Activated CD8-positive, alpha-beta T cell treated with anti-CD3 and anti-CD28 coated beads for 36 hours (primary cell): ENCODE results near the gene PDZD2. TPM values are rescaled to one million over a fixed set of nuclear protein-coding genes. Genes with fewer than 3 reads are reported as not detected.

ENCODE experiments used
- ATAC-seq: fragments of 200-7000 bp; cut with Tn5 transposase; one replicate; pipeline ENCODE4 v1.10.0; 2021; ENCODE audit warnings: mild to moderate bottlenecking, moderate library complexity
- CTCF ChIA-PET: fragments of 350-600 bp; sonication (Branson Sonifier 250); formaldehyde crosslinking; loops from one replicate; lab custom pipeline; 2021; ENCODE audit warnings: antibody characterized with exemption; lab: Charles Lee
- POLR2A ChIA-PET: fragments of 350-600 bp; sonication (Branson Sonifier 250); formaldehyde crosslinking; loops from one replicate; lab custom pipeline; 2021; ENCODE audit warnings: antibody characterized with exemption; lab: Charles Lee
- DNase-seq: peaks from one replicate; pipeline ENCODE4 v3.0.0-alpha.2; 2020
- H3K27ac Mint-ChIP-seq: one replicate; pipeline ENCODE4 v1.8.0; 2021; ENCODE audit warnings: mild to moderate bottlenecking, mixed read lengths
- H3K27me3 Mint-ChIP-seq: one replicate; pipeline ENCODE4 v1.8.0; 2021; ENCODE audit warnings: mixed read lengths
- H3K36me3 Mint-ChIP-seq: one replicate; pipeline ENCODE4 v1.8.0; 2021; ENCODE audit warnings: low read depth, mixed read lengths
- H3K4me1 Mint-ChIP-seq: one replicate; pipeline ENCODE4 v1.8.0; 2021; ENCODE audit warnings: low read depth, mixed read lengths
- H3K4me3 Mint-ChIP-seq: one replicate; pipeline ENCODE4 v1.8.0; 2021; ENCODE audit warnings: mild to moderate bottlenecking, moderate library complexity, mixed read lengths
- H3K9me3 Mint-ChIP-seq: one replicate; pipeline ENCODE4 v1.8.0; 2021; ENCODE audit warnings: mixed read lengths
- intact Hi-C: fragments of 100-400 bp; cut with micrococcal nuclease; formaldehyde crosslinking; loops from one replicate; pipeline ENCODE4 v1.10.0; 2022
- total RNA-seq, 2 experiments: library from RNA; stranded (reverse); gene quantifications; one replicate each; pipeline ENCODE4 v1.2.3, GENCODE V29; 2021
- TF ChIP-seq, protein P1 (sequence below): fragments of 200-600 bp; IDR thresholded peaks from one replicate; pipeline ENCODE4 v1.8.0; 2022; ENCODE audit warnings: antibody characterized with exemption, mild to moderate bottlenecking

Gene PDZD2
- total RNA-seq, 2 experiments from 2014 or later: not detected

DNA sequence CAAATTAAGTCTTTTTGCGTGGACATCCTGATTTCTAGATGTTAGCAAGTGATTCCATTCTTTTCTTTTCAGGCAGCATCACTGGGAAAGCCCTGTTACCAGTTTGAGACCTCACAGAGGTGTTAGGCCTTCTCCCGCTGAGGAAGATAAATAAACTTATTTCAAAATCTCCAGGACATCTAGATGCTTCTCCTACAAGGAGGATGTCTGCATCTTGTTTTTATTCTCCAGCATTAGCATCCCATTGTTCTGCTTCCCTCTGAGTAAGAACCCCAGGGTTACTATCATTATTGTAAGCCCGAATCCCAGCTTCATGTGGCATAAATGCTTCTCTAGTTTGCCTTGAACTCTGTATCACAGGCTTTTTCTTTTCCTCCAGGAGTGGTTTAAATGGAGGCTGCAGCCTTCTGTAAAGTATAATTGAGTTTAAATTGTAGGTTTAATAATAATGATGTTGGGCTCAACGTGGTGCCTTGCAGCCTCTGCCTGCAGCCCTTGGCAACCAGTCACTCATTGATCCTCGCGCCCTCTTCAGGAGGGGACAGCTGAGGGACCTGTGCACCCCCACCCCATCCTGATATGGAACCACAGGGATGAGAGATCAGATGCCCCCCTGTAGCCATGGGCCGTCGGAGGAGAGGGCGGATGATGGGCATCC, 114.9 kb downstream of the PDZD2 start:
- no peak for DNase-seq
- TF ChIP-seq, protein P1, sequence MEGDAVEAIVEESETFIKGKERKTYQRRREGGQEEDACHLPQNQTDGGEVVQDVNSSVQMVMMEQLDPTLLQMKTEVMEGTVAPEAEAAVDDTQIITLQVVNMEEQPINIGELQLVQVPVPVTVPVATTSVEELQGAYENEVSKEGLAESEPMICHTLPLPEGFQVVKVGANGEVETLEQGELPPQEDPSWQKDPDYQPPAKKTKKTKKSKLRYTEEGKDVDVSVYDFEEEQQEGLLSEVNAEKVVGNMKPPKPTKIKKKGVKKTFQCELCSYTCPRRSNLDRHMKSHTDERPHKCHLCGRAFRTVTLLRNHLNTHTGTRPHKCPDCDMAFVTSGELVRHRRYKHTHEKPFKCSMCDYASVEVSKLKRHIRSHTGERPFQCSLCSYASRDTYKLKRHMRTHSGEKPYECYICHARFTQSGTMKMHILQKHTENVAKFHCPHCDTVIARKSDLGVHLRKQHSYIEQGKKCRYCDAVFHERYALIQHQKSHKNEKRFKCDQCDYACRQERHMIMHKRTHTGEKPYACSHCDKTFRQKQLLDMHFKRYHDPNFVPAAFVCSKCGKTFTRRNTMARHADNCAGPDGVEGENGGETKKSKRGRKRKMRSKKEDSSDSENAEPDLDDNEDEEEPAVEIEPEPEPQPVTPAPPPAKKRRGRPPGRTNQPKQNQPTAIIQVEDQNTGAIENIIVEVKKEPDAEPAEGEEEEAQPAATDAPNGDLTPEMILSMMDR: no peak
- H3K27me3 Mint-ChIP-seq: no peaks in the 10 kb centered on the region
- no peaks in the 10 kb centered on the region for H3K9me3 Mint-ChIP-seq
- H3K4me1 Mint-ChIP-seq: no peaks in the 10 kb centered on the region
- ChIA-PET POLR2A (no interaction called here), CTCF (no interaction called here)
- H3K36me3 Mint-ChIP-seq: no peaks in the 10 kb centered on the region
- no peak overlapping the region for H3K27ac Mint-ChIP-seq
- no peak overlapping the region for H3K4me3 Mint-ChIP-seq
- no peak for ATAC-seq
- intact Hi-C loops: no loop called here

DNA sequence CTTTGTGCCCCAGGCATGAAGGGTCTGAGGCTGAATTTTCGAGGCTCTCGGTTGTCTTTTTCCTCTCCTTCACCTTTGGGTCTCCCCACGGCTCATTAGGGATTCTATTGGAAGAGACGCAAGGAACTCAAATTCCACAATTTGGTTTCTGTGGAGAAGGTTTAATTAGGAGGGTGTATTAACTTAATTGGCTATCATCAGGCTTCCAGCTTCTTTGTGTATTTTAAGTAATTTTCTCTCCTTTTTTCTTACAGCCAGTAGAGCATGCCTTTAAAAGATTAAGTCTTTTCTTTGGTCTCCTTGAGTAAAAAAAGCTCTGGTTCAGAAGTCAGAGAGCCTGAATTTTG, 115.4 kb downstream of the PDZD2 start:
- Mint-ChIP-seq H3K4me1 (no peaks in the 10 kb centered on the region), H3K36me3 (no peaks in the 10 kb centered on the region), H3K4me3 (no peak overlapping the region), H3K27me3 (no peaks in the 10 kb centered on the region), H3K9me3 (no peaks in the 10 kb centered on the region), H3K27ac (no peak overlapping the region)
- intact Hi-C loops: no loop called here
- ChIA-PET POLR2A (no interaction called here), CTCF (no interaction called here)
- DNase-seq (no peak), ATAC-seq (no peak)
- TF ChIP-seq, protein P1: no peak

DNA sequence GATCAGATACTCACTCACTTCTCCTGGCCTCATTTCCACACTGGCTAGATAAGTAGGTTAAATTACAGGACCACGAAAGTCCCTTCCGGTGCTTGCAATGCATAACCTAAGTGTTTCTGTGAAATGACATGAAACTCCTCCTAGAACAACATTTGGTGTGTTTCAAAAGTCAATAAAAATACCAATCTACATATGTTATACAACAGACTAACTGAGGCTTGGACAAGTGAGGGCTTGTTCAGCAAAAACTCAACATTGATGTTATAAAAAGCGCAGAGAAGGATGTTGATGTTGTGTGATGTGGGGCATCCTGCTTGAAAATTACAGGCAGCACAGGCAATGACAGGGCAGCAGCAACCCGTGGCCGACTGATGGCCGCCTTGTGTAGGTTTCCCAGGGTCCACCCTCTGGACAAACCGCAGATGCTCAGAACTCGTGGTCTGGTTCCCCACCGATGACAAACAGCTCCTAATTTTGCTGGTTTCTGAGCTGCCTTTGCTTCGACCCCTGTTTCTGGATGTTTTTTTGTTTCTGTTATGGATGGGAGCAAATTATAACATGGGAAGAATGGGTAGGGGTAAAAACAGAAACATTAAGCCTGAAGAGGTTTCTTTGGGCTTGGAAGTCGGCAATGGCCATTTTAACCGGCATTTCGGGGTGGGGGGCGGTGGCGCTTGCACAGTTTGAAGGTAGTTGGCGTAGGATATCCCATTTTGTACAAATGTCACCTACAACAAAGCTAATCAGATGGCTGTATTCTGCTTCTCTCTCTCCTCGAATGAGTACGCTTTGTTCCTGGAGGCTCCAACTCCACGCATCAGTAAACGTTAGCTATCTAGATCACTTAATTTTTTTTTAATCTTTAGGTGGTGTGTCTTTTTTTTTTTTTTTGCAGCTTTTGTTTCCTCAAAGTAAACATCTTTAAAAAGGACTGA, 116.1 kb downstream of the PDZD2 start:
- Mint-ChIP-seq H3K9me3 (no peaks in the 10 kb centered on the region), H3K27ac (no peak overlapping the region), H3K4me1 (no peaks in the 10 kb centered on the region), H3K36me3 (no peaks in the 10 kb centered on the region), H3K4me3 (no peak overlapping the region), H3K27me3 (no peaks in the 10 kb centered on the region)
- POLR2A ChIA-PET: interaction anchor here (1.0 kb wide), 1 partner anchor 15 kb away, joined by 3 read pairs; no protein-coding TSS in a partner anchor
- CTCF ChIA-PET: no interaction called here
- intact Hi-C loops: no loop called here
- TF ChIP-seq, protein P1: no peak
- ATAC-seq (no peak), DNase-seq (no peak)

DNA sequence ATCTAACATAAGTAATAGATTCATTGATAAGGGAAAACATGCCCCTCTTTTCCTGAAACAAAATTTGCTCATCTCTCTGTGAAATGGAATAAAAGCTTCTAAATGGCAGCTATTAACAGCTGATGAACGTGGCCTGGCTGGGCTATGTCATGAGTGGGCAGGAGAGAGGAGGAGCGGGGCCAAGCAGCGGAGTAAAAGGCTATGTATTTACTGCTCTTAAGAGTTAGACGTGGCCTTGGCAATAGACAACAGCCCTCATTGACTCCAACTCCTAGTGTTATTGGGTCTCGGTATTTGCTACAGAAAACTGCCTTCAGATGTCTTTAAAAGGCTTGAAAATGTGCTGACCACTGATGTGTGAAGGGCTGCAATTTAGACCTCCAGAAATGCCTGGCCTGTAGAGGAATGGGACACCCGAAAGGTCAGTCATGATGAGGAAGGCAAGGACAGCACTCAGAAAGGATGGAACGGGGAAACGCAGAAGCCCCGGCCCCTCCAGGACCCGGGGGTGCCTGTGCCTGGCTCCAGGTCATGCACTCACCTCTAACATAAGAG, 116.8 kb downstream of the PDZD2 start:
- TF ChIP-seq, protein P1: no peak
- no peaks in the 10 kb centered on the region for H3K27me3 Mint-ChIP-seq
- no peak overlapping the region for H3K4me3 Mint-ChIP-seq
- no peaks in the 10 kb centered on the region for H3K9me3 Mint-ChIP-seq
- H3K27ac Mint-ChIP-seq: no peak overlapping the region
- no peak for ATAC-seq
- ChIA-PET CTCF (no interaction called here), POLR2A (interaction anchor here (1.0 kb wide), 1 partner anchor 15 kb away, joined by 3 read pairs; no protein-coding TSS in a partner anchor)
- no peaks in the 10 kb centered on the region for H3K36me3 Mint-ChIP-seq
- intact Hi-C loops: no loop called here
- H3K4me1 Mint-ChIP-seq: no peaks in the 10 kb centered on the region
- DNase-seq: no peak
